HG03060 (cell line): ENCODE results near the gene CITED1.

Experiments
- ATAC-seq: cut with Tn5 transposase; IDR thresholded peaks from one replicate; pipeline ENCODE4 v1.9.1; 2021; ENCODE audit warnings: low read depth, moderate number of reproducible peaks; ENCODE audit not compliant: unreplicated experiment

The CITED1 gene

DNA sequence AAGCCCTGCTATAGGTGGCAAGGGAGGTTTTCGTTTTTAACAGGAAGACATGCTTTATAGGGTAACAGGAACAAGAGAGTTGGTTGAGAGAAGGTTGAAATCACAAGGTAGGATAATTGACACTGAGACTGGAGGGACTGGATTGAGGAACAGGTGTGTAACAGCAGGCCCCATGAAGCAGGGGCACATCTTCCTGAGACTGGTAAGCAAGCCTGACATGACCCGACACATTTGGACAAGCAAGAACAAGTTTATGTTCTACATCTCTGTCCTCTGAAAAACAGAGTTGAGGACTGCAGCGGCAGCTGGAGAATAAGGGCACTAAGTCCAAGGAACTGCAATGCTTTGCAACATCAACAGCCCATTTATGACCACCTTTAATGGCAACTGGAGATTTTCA is 33.9 kb downstream of the CITED1 start:
- ATAC-seq, result no peak

DNA sequence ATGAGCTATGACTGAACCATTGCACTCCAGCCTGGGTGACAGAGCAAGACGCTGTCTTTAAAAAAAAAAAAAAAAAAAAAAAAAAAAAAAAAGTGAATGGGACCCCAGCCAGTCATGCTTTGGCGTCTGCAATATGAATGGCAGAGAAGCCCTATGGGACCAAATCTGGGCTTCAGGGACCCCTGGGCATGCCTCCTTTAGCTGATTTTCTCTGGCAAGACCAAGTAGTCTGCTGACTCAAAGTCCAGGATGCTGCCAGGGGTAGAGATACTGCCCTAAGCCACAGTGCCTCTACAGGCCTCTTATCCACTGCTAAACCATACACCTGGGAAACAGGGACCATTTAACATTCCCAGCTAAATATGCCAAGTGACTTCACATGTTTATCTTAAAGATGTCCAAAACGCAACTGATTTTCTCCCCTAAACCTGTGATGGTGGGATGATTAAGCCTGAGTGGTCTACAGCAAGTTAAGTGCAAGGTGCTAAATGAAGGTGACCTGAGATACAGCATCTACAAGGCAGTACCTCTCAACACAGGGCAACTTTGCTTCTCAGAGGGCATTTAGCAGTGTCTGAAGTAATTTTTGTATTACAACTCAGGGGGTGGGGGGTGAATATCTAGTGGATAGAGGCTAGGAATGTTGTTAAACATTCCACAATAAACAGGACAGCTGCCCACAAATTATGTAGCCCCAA is 34.5 kb downstream of the CITED1 start:
- no peak for ATAC-seq

GRCh38 chrX:72270316-72270866 is 35.3 kb downstream of the CITED1 start:
- ATAC-seq, result no peak

- no peak for ATAC-seq
These were observed 36.0 kb downstream of the CITED1 start for GRCh38 chrX:72269671-72270251.

- ATAC-seq, result no peak
These were observed 36.9 kb downstream of the CITED1 start for GRCh38 chrX:72268597-72269365.

DNA sequence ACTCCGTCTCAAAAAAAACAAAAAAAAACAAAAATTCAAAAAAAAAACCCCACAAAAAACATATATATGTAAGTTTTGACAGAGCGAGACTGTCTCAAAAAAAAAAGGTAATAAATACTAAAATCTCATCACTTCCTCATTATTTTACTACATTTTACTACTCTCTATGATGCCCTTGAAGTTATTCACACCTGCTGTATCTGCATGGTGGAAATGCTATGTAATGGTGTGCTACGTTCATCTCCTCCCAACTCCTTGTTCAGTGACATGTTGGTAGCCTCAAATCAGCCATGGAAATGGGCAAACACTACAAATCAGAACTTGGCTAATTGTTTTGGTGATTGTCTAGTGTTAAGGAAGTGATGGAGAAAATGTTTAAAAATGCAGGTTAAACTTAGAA is 40.5 kb downstream of the CITED1 start:
- no peak for ATAC-seq

- ATAC-seq, result no peak
These were observed 43.6 kb downstream of the CITED1 start for GRCh38 chrX:72262077-72262476.

DNA sequence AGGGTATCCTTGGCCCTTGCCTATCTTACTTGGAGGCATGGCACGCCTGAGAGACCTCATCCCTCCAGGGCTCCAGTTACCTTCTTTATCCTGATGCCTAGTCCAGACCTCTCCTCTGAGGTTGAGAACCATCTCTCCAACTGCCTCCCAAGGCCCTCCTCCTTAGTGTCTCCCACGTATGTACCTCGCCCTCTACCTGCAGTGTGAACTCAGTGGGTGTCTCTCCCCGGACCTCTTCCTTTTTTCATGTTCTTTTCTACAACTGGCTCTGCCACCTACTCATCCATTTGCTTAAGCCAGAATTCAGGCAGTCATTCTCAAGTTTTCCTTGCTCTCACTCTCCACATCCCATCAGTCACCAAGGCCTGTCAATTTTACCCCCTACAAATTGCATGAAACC is 45.3 kb downstream of the CITED1 start:
- ATAC-seq, result no peak

- no peak for ATAC-seq
These were observed 47.5 kb downstream of the CITED1 start for GRCh38 chrX:72258174-72258573.

GRCh38 chrX:72255864-72256263 is 49.9 kb downstream of the CITED1 start:
- ATAC-seq, result no peak

DNA sequence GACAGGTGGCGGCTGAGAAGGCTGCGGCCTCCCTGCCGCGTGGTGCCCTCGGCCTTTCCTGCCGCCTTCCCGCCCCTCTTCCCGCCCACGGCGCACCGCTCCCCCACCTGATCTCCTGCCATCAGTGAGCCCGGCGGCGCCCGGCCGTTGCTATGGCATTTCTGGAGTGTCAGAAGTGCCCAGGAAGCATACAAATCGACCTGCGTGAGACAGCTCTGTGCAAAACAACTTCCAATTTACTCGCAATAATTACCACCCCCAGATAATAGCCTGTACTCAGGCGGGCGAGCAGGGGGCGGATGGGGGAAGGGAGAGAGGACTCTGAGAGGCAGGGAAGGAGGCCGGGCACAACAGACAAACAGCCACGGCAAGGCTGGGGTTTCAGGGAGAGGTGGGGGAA is 50.3 kb downstream of the CITED1 start:
- no peak for ATAC-seq

DNA sequence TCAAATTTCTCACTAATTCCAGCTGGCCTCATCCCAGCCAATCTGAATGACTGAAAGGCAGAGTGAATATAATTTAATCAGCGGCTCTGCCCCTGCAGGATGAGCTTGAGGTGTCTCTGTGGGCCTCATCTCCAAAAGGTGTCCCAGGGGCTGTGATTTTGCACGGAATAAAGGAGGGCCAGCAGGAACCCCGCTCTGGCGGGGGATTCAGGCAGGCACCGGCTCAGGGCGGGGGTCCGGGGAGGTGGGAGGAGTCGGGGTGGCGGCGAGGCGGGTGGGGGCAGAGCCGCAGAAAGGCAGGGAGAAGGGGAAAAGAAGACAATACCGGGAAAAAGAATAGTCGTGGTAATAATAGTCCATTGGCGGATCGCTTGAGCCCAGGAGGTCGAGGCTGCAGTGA is 50.9 kb downstream of the CITED1 start:
- no peak for ATAC-seq

GRCh38 chrX:72253686-72254085 is 52.0 kb downstream of the CITED1 start:
- ATAC-seq, result no peak
